Mesodermal cell (in vitro differentiated cells): ENCODE measurements around the gene ZXDC.

ENCODE experiments used
- H3K27ac ChIP-seq: 2 replicates; pipeline ENCODE4 v1.7.0; 2013; ENCODE audit warnings: mild to moderate bottlenecking, low read depth, low read length, moderate library complexity; ENCODE audit not compliant: severe bottlenecking
- H3K36me3 ChIP-seq: 2 replicates; pipeline ENCODE4 v1.7.1; 2013; ENCODE audit warnings: mild to moderate bottlenecking, low read length, moderate library complexity; ENCODE audit not compliant: control insufficient read depth, insufficient read depth
- H3K4me1 ChIP-seq: one replicate; pipeline ENCODE4 v1.7.1; 2013; ENCODE audit warnings: mild to moderate bottlenecking, low read length; ENCODE audit not compliant: insufficient read depth, control insufficient read depth, poor library complexity, severe bottlenecking
- H3K4me3 ChIP-seq: 2 replicates; pipeline ENCODE4 v1.7.0; 2013; ENCODE audit warnings: low read length, control low read depth, mild to moderate bottlenecking; ENCODE audit not compliant: insufficient read depth, poor library complexity, severe bottlenecking; ENCODE audit errors: extremely low read depth
- H3K9me3 ChIP-seq: 2 replicates; pipeline ENCODE4 v1.7.1; 2013; ENCODE audit warnings: mild to moderate bottlenecking, low read length, moderate library complexity; ENCODE audit not compliant: control insufficient read depth
- WGBS, 2 experiments: methylation state at CpG; one replicate each; pipeline ENCODE4 v1.1.5; 2013; ENCODE audit warnings: missing lambda C conversion rate in 2 of 2; ENCODE audit not compliant: insufficient coverage in 2 of 2; 5-methylcytosine and 5-hydroxymethylcytosine counted together

The ZXDC gene

DNA sequence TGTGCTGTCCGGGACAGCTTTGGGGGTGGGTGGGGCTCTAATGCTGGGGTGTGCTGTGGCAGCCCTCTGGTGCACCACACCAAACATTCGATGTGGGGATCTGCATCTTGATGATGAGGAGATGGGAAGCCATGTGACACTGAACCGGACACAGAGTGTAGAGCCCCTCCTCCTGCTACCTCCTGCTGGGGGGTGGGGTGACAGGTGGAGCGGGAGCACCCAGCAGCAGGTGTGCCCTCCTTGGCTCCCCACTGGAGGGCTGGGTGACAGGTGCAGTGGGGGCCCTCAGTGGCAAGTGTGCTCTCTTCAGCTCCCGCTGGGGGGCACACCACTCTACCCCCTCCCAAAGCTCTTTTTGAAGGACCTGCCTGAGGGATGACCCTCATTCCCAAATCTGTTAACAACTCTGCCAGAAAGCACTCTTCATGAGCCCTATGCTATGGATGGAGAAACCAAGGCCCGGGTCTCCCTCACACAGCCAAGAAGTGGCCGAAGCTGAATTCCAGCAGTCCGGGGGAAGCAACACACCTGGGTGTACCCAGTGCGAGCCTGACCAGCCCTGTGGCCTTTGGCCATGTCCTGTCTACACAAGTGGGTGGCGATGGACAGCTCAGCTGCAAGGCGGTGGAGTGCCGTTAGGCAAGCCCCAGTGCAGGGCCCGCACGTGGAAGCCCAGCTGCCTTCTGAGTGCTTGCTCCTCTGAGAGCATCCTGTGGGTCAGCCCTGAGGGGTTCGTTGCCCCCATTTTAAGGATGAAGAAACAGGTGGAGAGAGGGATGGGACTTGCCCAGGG, 42.5 kb upstream of the ZXDC start:
- WGBS, 2 experiments: 86 to 91% methylated on average over 13 to 14 of the region's 15 CpGs
- Histone ChIP-seq H3K9me3 (no peaks in the 10 kb centered on the region), H3K4me1 (no peaks in the 10 kb centered on the region), H3K36me3 (no peaks in the 10 kb centered on the region), H3K27ac (no peak overlapping the region), H3K4me3 (no peak overlapping the region)

DNA sequence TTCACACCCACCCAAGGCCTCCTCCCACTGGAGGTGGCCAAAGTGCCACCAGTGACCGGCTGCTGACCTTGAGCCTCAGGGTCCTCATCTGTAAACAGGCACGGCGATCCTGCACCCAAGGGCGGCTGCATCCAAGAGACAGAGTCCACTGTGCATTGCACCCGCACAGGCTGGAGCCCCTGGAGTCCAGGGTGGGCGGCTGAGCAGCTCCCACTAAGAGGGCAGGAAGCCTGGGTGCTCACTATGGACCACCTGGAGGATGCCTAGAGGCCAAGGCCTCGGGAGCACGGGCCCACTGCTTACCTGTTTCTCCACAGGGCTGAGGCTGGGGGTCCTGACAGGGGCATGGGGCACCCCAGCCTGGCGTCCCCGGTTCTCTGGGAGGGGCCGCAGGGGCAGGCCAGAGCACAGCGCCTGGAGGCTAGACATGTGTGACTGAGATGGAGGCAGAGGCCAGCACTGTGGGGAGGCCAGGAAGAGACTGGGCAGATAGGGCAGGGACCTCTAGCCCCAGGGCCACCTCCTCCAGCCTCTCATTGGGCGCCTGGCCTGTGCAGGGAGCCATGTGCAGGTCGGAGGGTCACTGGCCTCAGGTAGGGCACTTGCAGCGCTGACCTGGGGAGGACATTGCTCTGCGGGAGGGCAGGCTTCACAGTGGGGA, 41.7 kb upstream of the ZXDC start, which contains the start of gene UROC1:
Gene UROC1, minus strand, starts transcription at position 483 of the 661 bp plus-strand sequence. Its CDS starts 54 bp downstream, at position 429.
- H3K4me1 ChIP-seq: no peaks in the 10 kb centered on the region
- H3K4me3 ChIP-seq: no peak within 1 kb of the TSS
- 85 to 97% methylated on average over 13 to 14 of the region's 16 CpGs for WGBS, 2 experiments
- H3K36me3 ChIP-seq: no peaks in the 10 kb centered on the region
- no peak within 1 kb of the TSS for H3K27ac ChIP-seq
- no peaks in the 10 kb centered on the region for H3K9me3 ChIP-seq

DNA sequence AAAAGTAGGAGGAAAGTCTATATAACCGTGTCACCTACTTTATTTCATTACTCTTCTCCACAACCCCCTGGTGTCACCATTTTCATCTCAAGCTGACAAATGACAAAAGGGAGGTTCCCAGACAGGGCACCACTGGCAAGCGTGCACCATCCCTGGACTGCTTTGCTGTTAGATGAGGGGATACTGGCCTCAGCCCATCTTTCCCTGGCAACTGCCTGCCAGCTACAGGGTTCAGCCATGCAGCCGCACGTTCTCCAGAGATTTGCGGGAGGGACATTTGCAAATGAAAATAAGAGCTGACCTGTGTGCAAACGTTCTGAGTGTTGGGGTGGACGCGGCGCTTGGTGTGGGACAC, 41.2 kb upstream of the ZXDC start:
- Histone ChIP-seq H3K4me3 (no peak overlapping the region), H3K9me3 (no peaks in the 10 kb centered on the region), H3K4me1 (no peaks in the 10 kb centered on the region), H3K36me3 (no peaks in the 10 kb centered on the region), H3K27ac (no peak overlapping the region)
- WGBS, 2 experiments: 83 to 92% methylated on average over 8 of the region's 9 CpGs

DNA sequence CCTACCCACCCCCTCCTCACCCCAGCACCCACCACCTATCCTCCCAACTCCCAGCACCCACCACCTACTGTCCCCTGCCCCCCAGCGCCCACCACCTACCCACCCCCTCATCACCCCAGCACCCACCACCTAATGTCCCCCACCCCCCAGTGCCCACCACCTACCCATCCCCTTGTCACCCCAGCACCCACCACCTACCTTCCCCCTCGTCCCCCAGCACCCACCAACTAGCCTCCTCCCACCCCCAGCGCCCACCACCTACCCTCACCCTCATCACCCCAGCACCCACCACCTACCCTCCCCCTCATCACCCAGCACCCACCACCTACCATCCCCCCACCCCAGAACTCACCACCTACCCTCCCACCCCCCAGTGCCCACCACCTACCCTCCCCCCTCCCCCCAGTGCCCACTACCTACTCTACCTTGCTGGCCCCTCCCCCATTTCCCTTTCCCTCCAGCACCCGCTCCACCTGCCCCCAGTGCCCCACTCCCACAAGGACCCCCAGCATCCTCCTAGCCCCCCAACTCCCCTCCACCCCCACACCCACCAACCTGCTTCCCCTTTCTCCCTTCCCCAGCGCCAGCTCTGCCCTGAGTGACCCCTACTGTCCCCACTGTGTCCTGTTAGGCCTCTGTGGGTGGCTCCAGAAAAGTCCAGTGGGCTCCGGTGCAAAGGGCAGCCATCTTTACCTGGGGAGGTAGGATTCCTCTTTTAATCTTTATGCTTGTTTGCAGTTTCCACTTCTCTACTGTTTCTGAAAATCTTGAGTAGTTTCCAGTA, 40.7 kb upstream of the ZXDC start:
- no peaks in the 10 kb centered on the region for H3K36me3 ChIP-seq
- no peak overlapping the region for H3K27ac ChIP-seq
- H3K4me1 ChIP-seq: no peaks in the 10 kb centered on the region
- no peaks in the 10 kb centered on the region for H3K9me3 ChIP-seq
- no peak overlapping the region for H3K4me3 ChIP-seq
- 100% methylated on average over 1 of the region's 6 CpGs; no CpG with 5 or more reads in 1 of the 2 experiments for WGBS, 2 experiments

DNA sequence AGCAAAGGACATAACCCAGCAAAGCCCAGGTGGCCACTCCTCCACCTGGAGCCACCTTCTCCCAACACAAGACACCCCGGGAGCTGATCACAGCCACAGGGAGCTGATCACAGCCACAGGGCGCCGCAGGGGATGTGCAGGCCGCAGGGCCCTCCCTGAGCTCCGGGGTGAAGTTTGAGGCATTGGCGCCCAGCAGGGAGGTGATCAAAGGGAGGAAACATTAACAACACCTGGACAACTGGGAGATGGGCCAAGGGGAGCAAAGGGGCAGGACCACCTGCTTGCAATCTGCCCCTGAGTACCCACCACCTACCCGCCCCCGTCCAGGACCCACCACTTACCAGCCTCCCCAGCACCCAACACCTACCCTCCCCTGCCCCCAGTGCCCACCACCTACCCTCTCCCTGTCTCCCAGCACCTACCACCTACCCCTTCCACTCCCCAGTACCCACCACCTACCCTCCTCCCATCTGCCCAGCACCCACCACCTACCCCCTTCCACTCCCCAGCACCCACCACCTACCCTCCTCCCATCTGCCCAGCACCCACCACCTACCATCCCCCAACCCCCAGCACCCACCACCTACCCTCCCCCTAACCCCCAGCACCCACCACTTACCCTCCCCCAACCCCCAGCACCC, 39.5 kb upstream of the ZXDC start:
- no peak overlapping the region for H3K27ac ChIP-seq
- H3K4me3 ChIP-seq: no peak overlapping the region
- 90 to 96% methylated on average over 4 to 5 of the region's 8 CpGs for WGBS, 2 experiments
- no peaks in the 10 kb centered on the region for H3K36me3 ChIP-seq
- no peaks in the 10 kb centered on the region for H3K9me3 ChIP-seq
- H3K4me1 ChIP-seq: peaks cover 3% of the 10 kb centered on the region

DNA sequence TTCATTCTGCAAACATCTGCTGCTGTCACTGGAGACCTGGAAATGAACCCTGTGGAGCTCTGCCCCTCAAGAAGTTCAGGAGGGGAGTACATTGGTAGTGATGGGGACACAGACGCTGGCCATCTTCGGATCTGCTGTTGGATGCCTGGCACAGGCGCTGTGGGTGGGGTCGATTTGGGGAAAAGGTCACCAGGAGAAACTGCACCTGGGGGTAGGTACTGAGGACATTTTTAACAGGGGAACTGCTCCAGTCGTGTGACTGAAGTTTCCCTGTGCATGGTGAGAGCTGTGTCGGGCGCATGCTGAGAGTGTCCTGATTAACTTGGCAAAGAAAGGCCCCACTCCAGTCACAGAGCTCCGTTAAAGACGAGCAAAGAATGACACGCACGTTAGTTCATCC, 38.5 kb upstream of the ZXDC start:
- Histone ChIP-seq H3K36me3 (no peaks in the 10 kb centered on the region), H3K4me3 (no peak overlapping the region), H3K9me3 (no peaks in the 10 kb centered on the region), H3K4me1 (peaks cover 3% of the 10 kb centered on the region), H3K27ac (no peak overlapping the region)
- WGBS, 2 experiments: 79 to 90% methylated on average over 10 to 11 of the region's 11 CpGs

DNA sequence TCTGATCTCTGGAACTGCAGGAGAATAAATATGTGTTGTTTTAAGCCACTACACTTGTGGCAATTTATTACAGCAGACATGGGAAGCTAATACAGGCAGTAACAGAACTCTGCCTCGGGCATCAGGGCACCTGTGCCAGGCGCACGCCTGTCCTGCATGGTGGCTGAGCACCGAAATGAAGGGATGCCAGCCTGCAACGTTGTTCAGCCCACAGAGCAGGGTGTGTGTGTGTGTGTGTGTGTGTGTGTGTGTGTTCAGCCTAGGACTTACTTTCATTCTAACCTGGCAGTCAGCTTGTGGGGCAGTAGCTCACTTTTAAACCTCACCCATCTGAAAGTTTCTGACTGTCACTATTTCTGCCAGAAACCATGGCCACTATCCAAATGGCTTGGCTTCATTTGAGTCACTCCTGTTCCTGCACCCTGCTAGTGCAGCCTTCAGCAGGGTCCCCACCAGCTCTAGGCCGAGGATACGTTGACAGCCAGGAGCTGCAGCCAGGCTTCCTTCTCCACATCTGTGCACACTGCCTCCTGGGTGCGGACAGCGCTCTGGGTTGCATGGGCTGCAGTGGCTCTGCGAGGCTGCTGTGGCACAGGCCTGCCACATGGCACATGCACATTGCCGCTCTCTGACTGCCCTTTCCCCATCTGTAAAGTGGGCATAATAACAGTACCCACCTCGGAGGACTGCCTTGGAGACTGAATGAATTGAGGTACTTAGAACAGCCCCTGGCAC, 37.4 kb upstream of the ZXDC start:
- Histone ChIP-seq H3K4me1 (peaks cover 3% of the 10 kb centered on the region), H3K27ac (no peak overlapping the region), H3K36me3 (no peaks in the 10 kb centered on the region), H3K4me3 (no peak overlapping the region), H3K9me3 (no peaks in the 10 kb centered on the region)
- WGBS, 2 experiments: 84 to 89% methylated on average over 8 to 11 of the region's 12 CpGs

DNA sequence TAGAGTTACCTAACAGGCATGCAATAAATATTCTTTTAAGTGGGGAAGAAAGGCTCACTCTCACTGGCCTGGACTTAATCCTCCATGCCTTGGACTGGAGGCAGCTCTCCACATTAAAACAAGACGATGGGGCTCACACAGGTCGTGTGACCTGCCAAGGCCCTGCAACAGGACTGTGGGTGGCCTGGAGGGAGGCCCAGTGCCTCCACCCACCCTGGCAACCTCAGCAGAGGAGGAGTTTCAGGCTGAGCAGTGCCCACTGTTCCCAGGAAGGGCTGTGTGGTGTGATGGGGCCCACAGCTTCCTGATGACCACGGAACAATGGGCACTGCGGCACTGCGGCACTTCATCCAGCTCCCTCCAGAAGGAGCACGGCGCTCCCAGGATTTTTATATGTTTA, 36.3 kb upstream of the ZXDC start:
- H3K4me3 ChIP-seq: no peak overlapping the region
- H3K27ac ChIP-seq: no peak overlapping the region
- H3K36me3 ChIP-seq: no peaks in the 10 kb centered on the region
- H3K4me1 ChIP-seq: peaks cover 3% of the 10 kb centered on the region
- 89 to 97% methylated on average over 4 to 6 of the region's 7 CpGs for WGBS, 2 experiments
- H3K9me3 ChIP-seq: no peaks in the 10 kb centered on the region

DNA sequence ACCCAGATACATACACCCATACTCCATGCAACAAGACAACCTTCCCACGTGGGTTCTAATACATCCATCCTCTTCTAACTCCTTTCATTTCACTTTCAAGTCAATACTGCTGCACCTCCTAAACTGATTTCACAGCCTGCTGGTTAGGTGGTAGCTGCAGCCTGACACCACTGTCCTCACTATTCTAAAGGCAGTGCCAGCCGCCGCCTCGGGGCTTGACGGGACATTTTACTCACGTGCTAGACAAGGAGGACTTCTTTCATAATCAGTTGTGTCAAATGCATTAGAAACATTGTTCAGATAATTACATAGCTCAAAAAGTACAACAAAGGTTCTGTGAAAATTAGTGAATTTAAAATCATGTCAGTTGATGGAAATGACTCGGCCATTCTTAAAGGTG, 35.6 kb upstream of the ZXDC start:
- WGBS, 2 experiments: 76 to 96% methylated on average over 2 to 6 of the region's 7 CpGs
- H3K4me3 ChIP-seq: no peak overlapping the region
- H3K4me1 ChIP-seq: peaks cover 3% of the 10 kb centered on the region
- no peaks in the 10 kb centered on the region for H3K36me3 ChIP-seq
- H3K9me3 ChIP-seq: no peaks in the 10 kb centered on the region
- no peak overlapping the region for H3K27ac ChIP-seq
